ENCODE data around the gene TAOK3.
"Not testable (repeated sequence)": the region's sequence is repeated elsewhere in the genome, so short reads cannot be mapped to it uniquely, and the experiment has no call there.

The TAOK3 gene

GRCh38 chr12:118373616-118374015 lies 909 bp upstream of the TAOK3 start:
- DNase-seq (ENCODE audit: low read depth) = no peak

- DNase-seq (ENCODE audit: low read depth) = no peak
Measured at GRCh38 chr12:118371321-118372282, 1.1 kb downstream of the TAOK3 start.

GRCh38 chr12:118370601-118371000 lies 2.1 kb downstream of the TAOK3 start:
- DNase-seq (ENCODE audit: low read depth) = no peak

- no peak for DNase-seq (ENCODE audit: low read depth)
Measured at GRCh38 chr12:118368821-118369220, 3.9 kb downstream of the TAOK3 start.

- DNase-seq (ENCODE audit: low read depth) = no peak
Measured at GRCh38 chr12:118361889-118362288, 10.8 kb downstream of the TAOK3 start.

- DNase-seq (ENCODE audit: low read depth) = no peak
Measured at GRCh38 chr12:118361092-118361404, 11.7 kb downstream of the TAOK3 start.

- no peak for DNase-seq (ENCODE audit: low read depth)
Measured at GRCh38 chr12:118359541-118359915, 13.2 kb downstream of the TAOK3 start.

GRCh38 chr12:118358612-118359540 lies 13.8 kb downstream of the TAOK3 start:
- no peak for DNase-seq (ENCODE audit: low read depth)

- no peak for DNase-seq (ENCODE audit: low read depth)
Measured at GRCh38 chr12:118358008-118358359, 14.7 kb downstream of the TAOK3 start.

GRCh38 chr12:118357257-118358007 lies 15.3 kb downstream of the TAOK3 start:
- no peak for DNase-seq (ENCODE audit: low read depth)

GRCh38 chr12:118356809-118357256 lies 15.9 kb downstream of the TAOK3 start:
- DNase-seq (ENCODE audit: low read depth) = no peak

- no peak for DNase-seq (ENCODE audit: low read depth)
Measured at GRCh38 chr12:118355843-118356242, 16.9 kb downstream of the TAOK3 start.

- DNase-seq (ENCODE audit: low read depth) = no peak
Measured at GRCh38 chr12:118354903-118355302, 17.8 kb downstream of the TAOK3 start.

GRCh38 chr12:118354503-118354902 lies 18.2 kb downstream of the TAOK3 start:
- DNase-seq (ENCODE audit: low read depth) = not testable (repeated sequence)

- DNase-seq (ENCODE audit: low read depth) = no peak
Measured at GRCh38 chr12:118353721-118354120, 19.0 kb downstream of the TAOK3 start.

- no peak for DNase-seq (ENCODE audit: low read depth)
Measured at GRCh38 chr12:118350908-118351559, 21.7 kb downstream of the TAOK3 start.

GRCh38 chr12:118347916-118348315 lies 24.8 kb downstream of the TAOK3 start:
- no peak for DNase-seq (ENCODE audit: low read depth)

- DNase-seq (ENCODE audit: low read depth) = no peak
Measured at GRCh38 chr12:118346895-118347294, 25.8 kb downstream of the TAOK3 start.

- DNase-seq (ENCODE audit: low read depth) = no peak
Measured at GRCh38 chr12:118345355-118345754, 27.4 kb downstream of the TAOK3 start.

- DNase-seq (ENCODE audit: low read depth) = no peak
Measured at GRCh38 chr12:118344829-118345228, 27.9 kb downstream of the TAOK3 start.

- DNase-seq (ENCODE audit: low read depth) = no peak
Measured at GRCh38 chr12:118342090-118342489, 30.6 kb downstream of the TAOK3 start.
